OCI-LY3 (cell line): ENCODE results near the gene CASK.

Experiments used
- CTCF ChIP-seq: fragments of 200-600, 300-600 bp; sonication (generic); IDR thresholded peaks from 2 replicates; pipeline ENCODE4 v1.5.1; 2014; ENCODE audit warnings: antibody characterized with exemption, low read length, low read depth
- EZH2phosphoT487 ChIP-seq: fragments of 200-600 bp; shearing (Covaris generic); IDR thresholded peaks from 2 replicates; pipeline ENCODE4 v1.6.1; 2018; ENCODE audit warnings: antibody characterized with exemption, mixed run types, low read depth

- TF ChIP-seq CTCF (no peak), EZH2phosphoT487 (no peak)
Measured at GRCh38 chrX:41970419-41970818, 47.1 kb upstream of the CASK start.
